Adrenal gland (tissue), 12 donors: Measurements from ENCODE around the gene GALNT9. TPM values are rescaled to one million over a fixed set of nuclear protein-coding genes. Genes with fewer than 3 reads are reported as not detected.

Source experiments
- DNase-seq, 7 donors: peaks; one replicate each; pipeline ENCODE4 v3.0.0-alpha.2; 2019 to 2020
- H3K27ac ChIP-seq, 5 donors: fragments of 200-600 bp; sonication (generic) in 4 of 5; 1 replicate in 3 of 5; 2 replicates in 2 of 5; pipeline versions ENCODE4 v1.5.1 to v1.8.0; 2016 to 2020; ENCODE audit warnings: mild to moderate bottlenecking in 1 of 5
- H3K27me3 ChIP-seq: fragments of 200-600 bp; 2 replicates; pipeline ENCODE4 v1.8.0; 2021
- H3K36me3 ChIP-seq, 2 donors: fragments of 200-600 bp; replicated peaks in 1 of 2; 1 replicate in 1 of 2; 2 replicates in 1 of 2; pipeline versions ENCODE4 v1.5.1 to v1.8.0; 2018 to 2022
- H3K4me1 ChIP-seq, 2 donors: fragments of 200-600 bp; replicated peaks in 1 of 2; 1 replicate in 1 of 2; 2 replicates in 1 of 2; pipeline versions ENCODE4 v1.5.1 to v1.8.0; 2018 to 2021
- H3K4me3 ChIP-seq, 4 donors: fragments of 200-600 bp; sonication (generic) in 3 of 4; one replicate each; pipeline ENCODE4 v1.5.1; 2016 to 2018
- H3K9me3 ChIP-seq, 3 donors: fragments of 200-600 bp; sonication (generic) in 1 of 3; replicated peaks in 1 of 3; 1 replicate in 2 of 3; 2 replicates in 1 of 3; pipeline versions ENCODE4 v1.5.1 to v1.8.0; 2016 to 2021
- CTCF ChIP-seq, 6 experiments: fragments of 450-650 bp in 4 of 6; fragments of 200-600 bp in 2 of 6; sonication (generic) in 1 of 6; IDR thresholded peaks; 1 replicate in 5 of 6; 2 replicates in 1 of 6; pipeline versions ENCODE4 v1.5.1 to v1.8.0; 2016 to 2021; ENCODE audit warnings: antibody characterized with exemption in 6 of 6, mild to moderate bottlenecking in 2 of 6, moderate library complexity in 1 of 6
- POLR2A ChIP-seq, 2 donors: fragments of 450-650 bp; IDR thresholded peaks; one replicate each; pipeline ENCODE4 v1.6.1; 2017; ENCODE audit warnings: antibody characterized with exemption in 2 of 2, mild to moderate bottlenecking in 2 of 2, moderate library complexity in 1 of 2
- WGBS, 4 donors: extraction: QIAGEN DNeasy Blood & Tissue Kit in 2 of 4; methylation state at CpG; one replicate each; pipeline versions ENCODE4 v1.1.5 to v1.1.7; 2013 to 2017; 5-methylcytosine and 5-hydroxymethylcytosine counted together
- intact Hi-C, 2 donors: fragments of 100-400 bp; cut with DNase I; formaldehyde crosslinking; loops; one replicate each; pipeline versions ENCODE4 v1.14.1 to v1.15.0; 2022 to 2023
- polyA plus RNA-seq, 3 donors: library from polyadenylated mRNA; stranded (reverse); fragments of 200-250 nt in 2 of 3; fragments of 350-450 nt in 1 of 3; fragmentation: Illumina TruSeq in 1 of 3; extraction: RNeasy Lipid Tissue Mini Kit (QIAGEN cat#74804) in 1 of 3; gene quantifications; one replicate each; pipeline ENCODE4 v1.2.3, GENCODE V29; 2013 to 2014
- total RNA-seq, 9 donors: library from RNA; depleted of rRNA in 4 of 9; stranded (reverse); fragments of >200 nt in 4 of 9; fragments of 120-200 nt in 1 of 9; fragmentation: NEBNext Ultra II Directional in 1 of 9; extraction: Animal tissue kit (Norgen Biotek cat#: 25700) in 1 of 9; gene quantifications; one replicate each; pipeline versions ENCODE4 v1.1.0 to v1.2.4, GENCODE V29; 2013 to 2023
- donor health status: healthy with polysubstance abuse.
- donor health status: Bipolar disorder and iron deficiency.
- donor health status: DM: yes; HTN: yes; CAD: no.
- donor health status: DM: no; HTN: no; CAD: no.
- donor health status: DM: no; HTN: no; CAD: no.
- donor health status: DM: yes; HTN: yes; CAD: no.

GALNT9 gene
- total and polyA plus RNA-seq, 12 donors: 0.44 to 7.8 (median 1.2) TPM; not detected in 1

- TF ChIP-seq CTCF (IDR thresholded peaks at IDR 0.05) (no peak), POLR2A (IDR thresholded peaks at IDR 0.05) (no peak)
- Histone ChIP-seq H3K4me1 (peaks cover 0 to 4% of the 10 kb centered on the region in 2 donors), H3K27ac (no peak overlapping the region), H3K4me3 (no peak overlapping the region), H3K27me3 (no peaks in the 10 kb centered on the region), H3K9me3 (no peaks in the 10 kb centered on the region), H3K36me3 (peaks cover 0 to under 1% of the 10 kb centered on the region in 2 donors)
- intact Hi-C loops: loop anchor here in 1 of 2 donors (10.0 kb wide), 2 partner anchors 58 to 458 kb away; partner anchors contain the start of genes LRCOL1 and P2RX2
- no peak for DNase-seq
- WGBS, 4 donors: 76 to 88% (median 81%) methylated on average over 8 of the region's 8 CpGs
Measured at GRCh38 chr12:132156573-132157325, 172.6 kb downstream of the GALNT9 start.

GRCh38 chr12:132155771-132156572, 173.4 kb downstream of the GALNT9 start:
- intact Hi-C loops: loop anchor here in 1 of 2 donors (10.0 kb wide), 2 partner anchors 59 to 459 kb away; partner anchors contain the start of genes LRCOL1 and P2RX2
- H3K9me3 ChIP-seq: no peaks in the 10 kb centered on the region
- TF ChIP-seq POLR2A (IDR thresholded peaks at IDR 0.05) (no peak), CTCF (IDR thresholded peaks at IDR 0.05) (no peak)
- peaks cover 0 to 7% of the 10 kb centered on the region in 2 donors for H3K36me3 ChIP-seq
- H3K27ac ChIP-seq: no peak overlapping the region
- no peak for DNase-seq
- H3K4me3 ChIP-seq: no peak overlapping the region
- H3K4me1 ChIP-seq: peaks cover 0 to 4% of the 10 kb centered on the region in 2 donors
- 76 to 99% (median 92%) methylated on average over 10 of the region's 10 CpGs for WGBS, 4 donors
- no peaks in the 10 kb centered on the region for H3K27me3 ChIP-seq

- H3K27me3 ChIP-seq: no peaks in the 10 kb centered on the region
- H3K9me3 ChIP-seq: no peaks in the 10 kb centered on the region
- intact Hi-C loops: loop anchor here in 1 of 2 donors (10.0 kb wide), 2 partner anchors 60 to 460 kb away; partner anchors contain the start of genes LRCOL1 and P2RX2
- 86 to 91% (median 89%) methylated on average over 36 to 51 of the region's 51 CpGs for WGBS, 4 donors
- DNase-seq: no peak
- H3K36me3 ChIP-seq: peaks cover 0 to 7% of the 10 kb centered on the region in 2 donors
- no peak overlapping the region for H3K27ac ChIP-seq
- peaks cover 0 to 4% of the 10 kb centered on the region in 2 donors for H3K4me1 ChIP-seq
- no peak overlapping the region for H3K4me3 ChIP-seq
- no peak for TF ChIP-seq POLR2A (IDR thresholded peaks at IDR 0.05)
- no peak for TF ChIP-seq CTCF (IDR thresholded peaks at IDR 0.05)
Measured at GRCh38 chr12:132154941-132155770, 174.2 kb downstream of the GALNT9 start.
